GM18907 (cell line): Measurements from ENCODE around the gene MYOM1.
A peak's percentile ranks its signal among the peaks of the same experiment; 100 is the strongest.

Source experiments
- ATAC-seq: cut with Tn5 transposase; IDR thresholded peaks from one replicate; pipeline ENCODE4 v1.9.1; 2021; ENCODE audit warnings: mild to moderate bottlenecking, moderate library complexity; ENCODE audit not compliant: unreplicated experiment

MYOM1 gene

DNA sequence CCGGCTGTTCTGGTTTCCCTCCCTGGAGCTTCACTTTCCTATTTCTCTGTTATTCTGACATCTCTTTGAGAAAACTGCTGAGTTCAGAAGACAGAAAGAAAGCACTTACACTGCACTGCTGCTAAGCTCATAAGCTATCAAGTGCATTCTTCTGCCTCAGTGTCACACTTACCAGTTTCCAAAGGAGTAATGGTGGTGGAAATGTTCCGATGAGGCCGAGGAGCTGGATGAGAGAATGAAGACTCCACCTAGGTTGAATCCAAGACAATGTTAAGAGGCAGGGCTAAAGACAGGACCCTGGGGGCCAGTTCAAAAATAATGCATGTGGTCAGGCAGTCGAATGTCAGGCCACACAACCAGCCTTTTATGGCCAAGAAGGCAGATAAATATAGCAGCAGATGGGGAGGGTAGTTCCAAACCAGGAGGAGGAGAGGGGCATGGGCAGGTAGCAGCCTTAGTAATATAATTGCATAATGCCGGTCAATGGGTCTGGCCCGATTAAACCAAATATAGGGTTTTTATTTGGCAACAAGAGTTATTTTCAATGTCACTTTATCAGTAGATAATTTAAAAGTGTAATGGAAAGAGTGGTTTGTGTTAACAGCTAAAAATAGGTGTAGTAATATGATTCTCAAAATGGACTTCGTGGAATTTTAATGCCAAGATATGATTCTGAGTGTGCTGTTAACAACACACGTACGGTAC, at the start of gene MYOM1:
Gene MYOM1, minus strand, starts transcription at position 338 of the 705 bp plus-strand sequence. CDS start 4,745 bp downstream, outside the sequence.
- ATAC-seq = no peak

GRCh38 chr18:3269241-3269913, 49.6 kb upstream of the MYOM1 start:
- no peak for ATAC-seq

DNA sequence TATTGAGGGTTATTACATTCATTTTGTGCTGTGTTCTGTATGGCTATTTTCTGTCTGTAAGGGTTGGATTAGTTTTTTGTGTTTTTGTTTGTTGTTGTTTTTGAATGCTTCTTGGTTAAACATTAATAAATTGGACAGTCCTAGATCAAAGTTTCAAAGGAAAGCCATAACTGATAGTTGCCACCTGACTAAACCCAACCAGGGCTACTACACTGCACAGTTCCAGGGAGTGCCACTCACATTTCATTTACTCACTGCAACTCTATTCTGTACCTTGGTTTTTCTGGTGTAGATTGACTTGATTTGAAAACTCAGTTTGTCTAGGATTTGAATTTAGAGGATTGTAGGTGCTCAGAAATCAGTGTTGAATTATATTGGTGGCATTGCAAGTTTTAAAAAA, 48.5 kb upstream of the MYOM1 start:
- ATAC-seq = no peak

GRCh38 chr18:3266062-3266608, 46.4 kb upstream of the MYOM1 start:
- ATAC-seq = no peak

GRCh38 chr18:3265564-3266033, 45.8 kb upstream of the MYOM1 start:
- no peak for ATAC-seq

- ATAC-seq = no peak
These were observed 44.6 kb upstream of the MYOM1 start for GRCh38 chr18:3264362-3264761.

DNA sequence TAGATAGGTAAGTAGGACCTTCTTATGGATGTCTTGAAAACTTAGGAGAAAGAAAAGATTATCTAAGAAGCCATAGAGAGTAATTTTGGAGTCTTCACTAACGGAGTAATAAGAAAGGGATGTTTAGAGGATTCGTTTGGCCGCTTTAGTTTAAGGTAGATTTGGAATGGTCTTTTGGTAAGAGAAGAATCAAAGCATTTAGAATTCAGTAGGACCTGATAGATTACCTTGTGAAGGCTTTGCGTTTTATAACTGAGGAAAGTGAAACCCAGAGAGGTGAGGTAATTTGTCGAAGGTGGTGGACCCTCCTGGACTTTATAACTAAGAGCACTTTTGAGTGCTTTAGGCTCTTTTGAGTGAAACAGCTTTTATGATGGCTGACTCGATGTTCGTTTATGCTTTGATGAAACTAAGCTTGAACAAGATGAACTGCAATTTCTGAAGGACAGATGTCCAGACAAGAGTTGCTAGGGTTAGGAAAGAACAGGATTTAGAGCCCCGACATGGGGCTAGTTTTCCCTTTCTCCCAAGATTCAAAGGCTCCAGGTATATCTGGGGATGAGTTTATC, 43.4 kb upstream of the MYOM1 start:
- no peak for ATAC-seq

- ATAC-seq = peak; percentile 37
These were observed 42.7 kb upstream of the MYOM1 start for GRCh38 chr18:3262234-3263131.

GRCh38 chr18:3261373-3262233, 41.8 kb upstream of the MYOM1 start, which contains the start of gene MYL12B:
Gene MYL12B, plus strand, starts transcription at chr18:3262133. Its CDS starts 10,766 bp downstream, at chr18:3272899.
- ATAC-seq = peak; percentile 89

DNA sequence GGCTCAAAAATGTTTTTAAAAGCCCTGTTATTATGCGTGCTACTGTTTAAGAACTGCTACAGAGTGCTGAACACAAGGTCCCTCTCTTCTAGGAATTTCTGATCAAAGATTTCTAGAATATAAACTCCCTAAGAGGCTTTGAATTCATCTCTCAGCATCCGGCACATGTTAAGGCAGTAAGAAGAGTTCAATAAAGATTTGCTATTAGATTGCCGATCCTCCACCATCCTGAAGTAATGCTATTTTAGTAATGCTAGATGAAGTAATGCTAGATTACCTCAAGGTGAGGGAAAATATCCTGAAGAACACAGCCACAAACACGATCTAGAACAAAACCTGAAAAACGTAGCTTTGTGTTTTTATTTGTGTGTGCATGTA, 41.2 kb upstream of the MYOM1 start:
- no peak for ATAC-seq

DNA sequence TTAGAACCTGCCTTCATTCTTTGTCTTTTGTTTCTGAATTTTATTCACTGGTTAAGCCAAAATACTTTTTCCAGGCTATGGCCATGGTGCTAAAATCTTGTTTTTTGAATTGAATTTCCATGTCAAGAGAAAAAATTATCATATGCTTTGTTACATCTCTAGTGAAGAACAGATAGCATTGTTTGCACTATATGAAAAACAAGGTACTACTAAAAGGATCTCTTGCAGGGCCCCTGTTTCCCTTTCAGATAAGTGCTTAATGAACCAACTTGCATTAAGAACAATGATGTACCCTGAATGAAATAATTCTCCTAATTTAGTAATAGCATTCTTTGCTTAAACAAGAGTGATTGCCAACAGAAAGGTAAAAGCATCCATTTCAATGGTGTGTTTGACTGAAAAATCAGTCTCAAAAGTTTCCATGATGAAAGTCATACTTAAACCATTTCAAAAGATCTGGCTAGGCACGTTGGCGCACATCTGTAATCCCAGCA, 37.9 kb upstream of the MYOM1 start:
- no peak for ATAC-seq

- ATAC-seq = no peak
These were observed 37.2 kb upstream of the MYOM1 start for GRCh38 chr18:3256693-3257626.

DNA sequence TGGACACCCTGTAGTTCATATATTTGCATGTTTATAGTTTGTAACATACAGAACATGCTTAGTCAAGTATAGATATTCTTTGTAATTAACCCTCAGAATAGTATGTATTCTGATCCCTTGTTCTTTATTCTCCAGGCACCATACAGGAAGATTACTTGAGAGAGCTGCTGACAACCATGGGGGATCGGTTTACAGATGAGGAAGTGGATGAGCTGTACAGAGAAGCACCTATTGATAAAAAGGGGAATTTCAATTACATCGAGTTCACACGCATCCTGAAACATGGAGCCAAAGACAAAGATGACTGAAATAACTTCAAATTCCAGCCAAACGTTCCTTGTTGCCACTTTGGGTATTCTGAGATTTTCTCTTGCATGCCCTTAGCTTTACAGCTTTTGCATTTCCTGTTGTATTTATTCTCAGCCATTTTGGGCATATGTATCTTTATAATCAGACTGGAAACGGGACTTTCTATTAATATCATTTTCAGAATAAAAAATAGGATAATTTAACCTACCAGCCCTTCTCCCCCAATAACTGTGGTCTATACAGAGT, 35.9 kb upstream of the MYOM1 start:
- no peak for ATAC-seq

DNA sequence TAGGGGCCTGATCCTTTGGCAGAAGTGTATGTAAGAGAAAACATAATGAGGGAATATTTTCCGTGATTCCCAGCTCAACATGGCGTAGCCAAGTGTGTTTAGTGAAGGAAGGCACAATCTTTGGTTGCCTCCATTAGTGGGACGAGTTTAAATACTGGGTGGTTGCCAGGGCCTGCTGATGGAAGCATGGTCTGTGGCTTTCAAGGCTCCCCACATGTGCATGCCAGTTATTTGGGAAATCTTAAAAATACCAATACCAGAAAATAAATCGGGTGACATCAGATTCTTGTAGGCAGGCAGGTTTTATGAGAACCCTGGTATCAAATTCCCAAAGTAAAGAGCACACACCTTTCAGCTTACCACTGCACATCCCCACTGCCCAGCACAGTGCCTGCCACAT, 35.0 kb upstream of the MYOM1 start:
- no peak for ATAC-seq

- no peak for ATAC-seq
These were observed 33.1 kb upstream of the MYOM1 start for GRCh38 chr18:3252843-3253242.

- no peak for ATAC-seq
These were observed 32.2 kb upstream of the MYOM1 start for GRCh38 chr18:3251963-3252277.

- ATAC-seq = no peak
These were observed 31.6 kb upstream of the MYOM1 start for GRCh38 chr18:3251249-3251962.
